ENCODE results near the gene SPAAR.

- TF ChIP-seq CTCF (conservative IDR thresholded peaks at IDR 0.05; ENCODE audit: low read length) = no peak
- no peak for TF ChIP-seq EZH2phosphoT487 (IDR thresholded peaks at IDR 0.05; ENCODE audit: borderline replicate concordance)
Observed at GRCh38 chr9:35920051-35920620, 10.8 kb downstream of the SPAAR start.

Data from Loucy (cell line).